HEK293 (cell line): ENCODE results near the gene COL5A3.

Experiments used
- GLIS1 ChIP-seq: fragments of 450-650 bp; formaldehyde crosslinking; IDR thresholded peaks from 2 replicates; pipeline ENCODE4 v1.5.1; 2016; ENCODE audit warnings: missing biosample characterization, missing genetic modification characterization
- KLF1 ChIP-seq: fragments of 450-650 bp; formaldehyde crosslinking; IDR thresholded peaks from 2 replicates; pipeline ENCODE4 v1.5.1; 2016; ENCODE audit warnings: missing biosample characterization, missing genetic modification characterization
- KLF17 ChIP-seq: fragments of 450-650 bp; formaldehyde crosslinking; IDR thresholded peaks from 2 replicates; pipeline ENCODE4 v1.5.1; 2016; ENCODE audit warnings: missing biosample characterization, missing genetic modification characterization
- SP3 ChIP-seq: fragments of 450-650 bp; formaldehyde crosslinking; IDR thresholded peaks from 2 replicates; pipeline ENCODE4 v1.5.1; 2016; ENCODE audit warnings: missing biosample characterization, missing genetic modification characterization
- TCF7L2 ChIP-seq: IDR thresholded peaks from 2 replicates; pipeline ENCODE4 v1.6.1; 2011; ENCODE audit warnings: low read depth, mild to moderate bottlenecking, inconsistent platforms, low read length, moderate library complexity, borderline replicate concordance
- ZBTB8A ChIP-seq: fragments of 450-650 bp; formaldehyde crosslinking; IDR thresholded peaks from 2 replicates; pipeline ENCODE4 v1.5.1; 2016; ENCODE audit warnings: missing biosample characterization, missing genetic modification characterization
- ZFP3 ChIP-seq: fragments of 450-650 bp; formaldehyde crosslinking; IDR thresholded peaks from 2 replicates; pipeline ENCODE4 v1.5.1; 2016; ENCODE audit warnings: low read depth, missing biosample characterization, missing genetic modification characterization
- ZFP37 ChIP-seq: fragments of 450-650 bp; formaldehyde crosslinking; IDR thresholded peaks from 2 replicates; pipeline ENCODE4 v1.5.1; 2016; ENCODE audit warnings: missing biosample characterization, missing genetic modification characterization
- ZIC2 ChIP-seq: fragments of 450-650 bp; formaldehyde crosslinking; IDR thresholded peaks from 2 replicates; pipeline ENCODE4 v1.5.1; 2016; ENCODE audit warnings: missing biosample characterization, missing genetic modification characterization
- ZNF138 ChIP-seq: fragments of 450-650 bp; formaldehyde crosslinking; IDR thresholded peaks from 2 replicates; pipeline ENCODE4 v1.5.1; 2016; ENCODE audit warnings: missing biosample characterization, missing genetic modification characterization, borderline replicate concordance
- ZNF175 ChIP-seq: fragments of 450-650 bp; formaldehyde crosslinking; IDR thresholded peaks from 2 replicates; pipeline ENCODE4 v1.5.1; 2016; ENCODE audit warnings: missing biosample characterization, missing genetic modification characterization
- ZNF18 ChIP-seq: fragments of 450-650 bp; formaldehyde crosslinking; IDR thresholded peaks from 2 replicates; pipeline ENCODE4 v1.5.1; 2016; ENCODE audit warnings: missing biosample characterization, missing genetic modification characterization
- ZNF184 ChIP-seq: fragments of 450-650 bp; IDR thresholded peaks from 2 replicates; pipeline ENCODE4 v1.5.1; 2018; ENCODE audit warnings: missing biosample characterization, mild to moderate bottlenecking, missing genetic modification characterization
- ZNF2 ChIP-seq: fragments of 450-650 bp; formaldehyde crosslinking; IDR thresholded peaks from 2 replicates; pipeline ENCODE4 v1.5.1; 2016; ENCODE audit warnings: missing biosample characterization, missing genetic modification characterization
- ZNF223 ChIP-seq: fragments of 450-650 bp; formaldehyde crosslinking; IDR thresholded peaks from 2 replicates; pipeline ENCODE4 v1.5.1; 2016; ENCODE audit warnings: missing biosample characterization, missing genetic modification characterization
- ZNF266 ChIP-seq: fragments of 450-650 bp; formaldehyde crosslinking; IDR thresholded peaks from 2 replicates; pipeline ENCODE4 v1.5.1; 2016; ENCODE audit warnings: missing biosample characterization, missing genetic modification characterization, low read depth
- ZNF341 ChIP-seq: fragments of 450-650 bp; formaldehyde crosslinking; IDR thresholded peaks from 2 replicates; pipeline ENCODE4; 2016; ENCODE audit warnings: low read depth, missing biosample characterization, missing genetic modification characterization
- ZNF366 ChIP-seq: fragments of 450-650 bp; formaldehyde crosslinking; conservative IDR thresholded peaks from 2 replicates; pipeline ENCODE4 v1.5.1; 2016; ENCODE audit warnings: missing biosample characterization, missing genetic modification characterization
- ZNF398 ChIP-seq: fragments of 450-650 bp; formaldehyde crosslinking; IDR thresholded peaks from 2 replicates; pipeline ENCODE4 v1.5.1; 2017; ENCODE audit warnings: missing biosample characterization, missing genetic modification characterization
- ZNF416 ChIP-seq: fragments of 450-650 bp; formaldehyde crosslinking; IDR thresholded peaks from 2 replicates; pipeline ENCODE4 v1.5.1; 2016; ENCODE audit warnings: missing biosample characterization, missing genetic modification characterization
- ZNF433 ChIP-seq: fragments of 450-650 bp; formaldehyde crosslinking; IDR thresholded peaks from 2 replicates; pipeline ENCODE4 v1.5.1; 2016; ENCODE audit warnings: missing biosample characterization, missing genetic modification characterization, low read depth
- ZNF514 ChIP-seq: fragments of 450-650 bp; formaldehyde crosslinking; IDR thresholded peaks from 2 replicates; pipeline ENCODE4 v1.5.1; 2016; ENCODE audit warnings: missing biosample characterization, missing genetic modification characterization
- ZNF530 ChIP-seq: fragments of 450-650 bp; formaldehyde crosslinking; IDR thresholded peaks from 2 replicates; pipeline ENCODE4 v1.5.1; 2016; ENCODE audit warnings: low read depth, missing biosample characterization, missing genetic modification characterization
- ZNF548 ChIP-seq: fragments of 450-650 bp; formaldehyde crosslinking; IDR thresholded peaks from 2 replicates; pipeline ENCODE4 v1.5.1; 2016; ENCODE audit warnings: missing biosample characterization, missing genetic modification characterization
- ZNF585B ChIP-seq: fragments of 450-650 bp; formaldehyde crosslinking; IDR thresholded peaks from 2 replicates; pipeline ENCODE4 v1.5.1; 2016; ENCODE audit warnings: missing biosample characterization, missing genetic modification characterization
- ZNF621 ChIP-seq: fragments of 450-650 bp; formaldehyde crosslinking; IDR thresholded peaks from 2 replicates; pipeline ENCODE4 v1.5.1; 2017; ENCODE audit warnings: missing biosample characterization, missing genetic modification characterization
- ZNF664 ChIP-seq: fragments of 450-650 bp; formaldehyde crosslinking; IDR thresholded peaks from 2 replicates; pipeline ENCODE4 v1.5.1; 2016; ENCODE audit warnings: missing biosample characterization, missing genetic modification characterization
- ZNF677 ChIP-seq: fragments of 450-650 bp; IDR thresholded peaks from 2 replicates; pipeline ENCODE4 v1.5.0; 2018; ENCODE audit warnings: missing biosample characterization, mild to moderate bottlenecking, missing genetic modification characterization, moderate library complexity
- ZNF776 ChIP-seq: fragments of 450-650 bp; formaldehyde crosslinking; IDR thresholded peaks from 2 replicates; pipeline ENCODE4 v1.5.0; 2017; ENCODE audit warnings: missing biosample characterization, missing genetic modification characterization, borderline replicate concordance
- ZNF777 ChIP-seq: fragments of 450-650 bp; formaldehyde crosslinking; IDR thresholded peaks from 2 replicates; pipeline ENCODE4 v1.5.1; 2017; ENCODE audit warnings: missing biosample characterization, missing genetic modification characterization, borderline replicate concordance
- TF ChIP-seq, protein P1 (sequence below): fragments of 450-650 bp; formaldehyde crosslinking; conservative IDR thresholded peaks from 2 replicates; pipeline ENCODE4 v1.5.1; 2016; ENCODE audit warnings: low read depth, missing biosample characterization, missing genetic modification characterization
- TF ChIP-seq, protein P2 (sequence below): fragments of 450-650 bp; formaldehyde crosslinking; IDR thresholded peaks from 2 replicates; pipeline ENCODE4 v1.5.1; 2016; ENCODE audit warnings: missing biosample characterization, missing genetic modification characterization

Gene COL5A3

GRCh38 chr19:10027158-10027997 lies 17.1 kb upstream of the COL5A3 start (continued):
- TF ChIP-seq ZNF664 (tag by site-specific recombination): no peak
- peak; percentile 73 for TF ChIP-seq ZNF398 (tag by site-specific recombination)
- TF ChIP-seq ZNF184: no peak; the same call in 1 of the 2 replicates
- TF ChIP-seq ZNF175 (tag by site-specific recombination): no peak
- no peak for TF ChIP-seq ZNF138 (tag by site-specific recombination)
- TF ChIP-seq TCF7L2: no peak
- TF ChIP-seq ZNF223: no peak
- TF ChIP-seq ZNF777 (tag by site-specific recombination): no peak
- no peak for TF ChIP-seq ZNF776 (tag by site-specific recombination)
- TF ChIP-seq ZNF266: no peak
- TF ChIP-seq ZNF514 (tag by site-specific recombination): no peak
- TF ChIP-seq ZNF416 (tag by site-specific recombination): no peak
- TF ChIP-seq, protein P1, sequence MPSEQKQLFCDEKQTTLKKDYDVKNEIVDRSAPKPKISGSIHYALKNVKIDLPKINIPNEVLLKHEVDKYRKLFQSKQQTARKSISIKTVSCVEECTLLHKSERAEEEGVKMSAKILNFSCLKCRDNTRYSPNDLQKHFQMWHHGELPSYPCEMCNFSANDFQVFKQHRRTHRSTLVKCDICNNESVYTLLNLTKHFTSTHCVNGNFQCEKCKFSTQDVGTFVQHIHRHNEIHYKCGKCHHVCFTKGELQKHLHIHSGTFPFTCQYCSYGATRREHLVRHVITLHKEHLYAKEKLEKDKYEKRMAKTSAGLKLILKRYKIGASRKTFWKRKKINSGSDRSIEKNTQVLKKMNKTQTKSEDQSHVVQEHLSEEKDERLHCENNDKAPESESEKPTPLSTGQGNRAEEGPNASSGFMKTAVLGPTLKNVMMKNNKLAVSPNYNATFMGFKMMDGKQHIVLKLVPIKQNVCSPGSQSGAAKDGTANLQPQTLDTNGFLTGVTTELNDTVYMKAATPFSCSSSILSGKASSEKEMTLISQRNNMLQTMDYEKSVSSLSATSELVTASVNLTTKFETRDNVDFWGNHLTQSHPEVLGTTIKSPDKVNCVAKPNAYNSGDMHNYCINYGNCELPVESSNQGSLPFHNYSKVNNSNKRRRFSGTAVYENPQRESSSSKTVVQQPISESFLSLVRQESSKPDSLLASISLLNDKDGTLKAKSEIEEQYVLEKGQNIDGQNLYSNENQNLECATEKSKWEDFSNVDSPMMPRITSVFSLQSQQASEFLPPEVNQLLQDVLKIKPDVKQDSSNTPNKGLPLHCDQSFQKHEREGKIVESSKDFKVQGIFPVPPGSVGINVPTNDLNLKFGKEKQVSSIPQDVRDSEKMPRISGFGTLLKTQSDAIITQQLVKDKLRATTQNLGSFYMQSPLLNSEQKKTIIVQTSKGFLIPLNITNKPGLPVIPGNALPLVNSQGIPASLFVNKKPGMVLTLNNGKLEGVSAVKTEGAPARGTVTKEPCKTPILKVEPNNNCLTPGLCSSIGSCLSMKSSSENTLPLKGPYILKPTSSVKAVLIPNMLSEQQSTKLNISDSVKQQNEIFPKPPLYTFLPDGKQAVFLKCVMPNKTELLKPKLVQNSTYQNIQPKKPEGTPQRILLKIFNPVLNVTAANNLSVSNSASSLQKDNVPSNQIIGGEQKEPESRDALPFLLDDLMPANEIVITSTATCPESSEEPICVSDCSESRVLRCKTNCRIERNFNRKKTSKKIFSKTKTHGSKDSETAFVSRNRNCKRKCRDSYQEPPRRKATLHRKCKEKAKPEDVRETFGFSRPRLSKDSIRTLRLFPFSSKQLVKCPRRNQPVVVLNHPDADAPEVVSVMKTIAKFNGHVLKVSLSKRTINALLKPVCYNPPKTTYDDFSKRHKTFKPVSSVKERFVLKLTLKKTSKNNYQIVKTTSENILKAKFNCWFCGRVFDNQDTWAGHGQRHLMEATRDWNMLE (tag by site-specific recombination): no peak
- TF ChIP-seq ZNF548: no peak
- TF ChIP-seq, protein P2, sequence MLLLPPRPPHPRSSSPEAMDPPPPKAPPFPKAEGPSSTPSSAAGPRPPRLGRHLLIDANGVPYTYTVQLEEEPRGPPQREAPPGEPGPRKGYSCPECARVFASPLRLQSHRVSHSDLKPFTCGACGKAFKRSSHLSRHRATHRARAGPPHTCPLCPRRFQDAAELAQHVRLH (tag by site-specific recombination): no peak
- peak; percentile 83; the same call in 1 of the 2 replicates for TF ChIP-seq ZFP37 (tag by site-specific recombination)
- TF ChIP-seq ZNF433 (tag by site-specific recombination): no peak
- peak; percentile 94 for TF ChIP-seq ZNF341 (tag by site-specific recombination)
- no peak for TF ChIP-seq ZFP3 (tag by site-specific recombination)
- TF ChIP-seq ZNF2 (tag by site-specific recombination): peak; percentile 82
- peak; percentile 83 for TF ChIP-seq GLIS1
- TF ChIP-seq KLF17 (tag by site-specific recombination): peak; percentile 98
- TF ChIP-seq ZIC2 (tag by site-specific recombination): peak; percentile 37; the same call in 1 of the 2 replicates
- peak; percentile 86 for TF ChIP-seq ZBTB8A (tag by site-specific recombination)
- no peak for TF ChIP-seq ZNF530 (tag by site-specific recombination)
- TF ChIP-seq ZNF366 (tag by site-specific recombination): no peak
- no peak for TF ChIP-seq ZNF585B
- no peak for TF ChIP-seq ZNF18 (tag by site-specific recombination)
- no peak for TF ChIP-seq ZNF677 (tag by site-specific recombination)
- TF ChIP-seq SP3: peak; percentile 68
- TF ChIP-seq ZNF621 (tag by site-specific recombination): no peak
- TF ChIP-seq KLF1: peak; percentile 86
